Uterus (tissue), 2 donors: ENCODE measurements around the gene IL1RAPL2.

Experiments
- POLR2A ChIP-seq, 2 donors: fragments of 450-650 bp; IDR thresholded peaks; one replicate each; pipeline ENCODE4 v1.6.1; 2016; ENCODE audit warnings: antibody characterized with exemption in 2 of 2, mild to moderate bottlenecking in 1 of 2, moderate library complexity in 1 of 2
- TF ChIP-seq, protein P1 (sequence below), 4 experiments: fragments of 200-600 bp in 2 of 4; fragments of 450-650 bp in 2 of 4; sonication (generic) in 2 of 4; IDR thresholded peaks; one replicate each; pipeline ENCODE4 v1.5.1; 2016 to 2019; ENCODE audit warnings: antibody characterized with exemption in 4 of 4, mild to moderate bottlenecking in 2 of 4, moderate library complexity in 1 of 4

DNA sequence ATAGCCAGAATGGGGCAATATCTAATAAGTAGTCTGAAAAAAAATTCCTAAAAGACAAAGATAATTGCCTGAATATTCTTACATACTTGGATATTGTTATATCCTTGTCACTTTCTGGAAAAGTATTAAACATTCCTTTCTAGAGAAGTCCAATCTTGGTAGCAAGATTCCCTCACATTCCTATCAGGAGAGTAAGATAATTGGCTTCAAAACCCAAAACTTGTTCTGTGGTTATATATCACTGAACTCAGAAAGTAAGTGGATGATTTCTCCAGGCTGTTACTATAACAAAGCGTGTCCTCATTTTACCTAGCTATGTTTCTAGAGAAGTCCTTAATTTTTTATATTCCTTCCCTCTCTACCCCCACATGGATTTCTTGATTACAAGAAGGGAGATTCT lies 700.5 kb downstream of the IL1RAPL2 start:
- no peak for TF ChIP-seq POLR2A (IDR thresholded peaks at IDR 0.05)
- TF ChIP-seq, protein P1, sequence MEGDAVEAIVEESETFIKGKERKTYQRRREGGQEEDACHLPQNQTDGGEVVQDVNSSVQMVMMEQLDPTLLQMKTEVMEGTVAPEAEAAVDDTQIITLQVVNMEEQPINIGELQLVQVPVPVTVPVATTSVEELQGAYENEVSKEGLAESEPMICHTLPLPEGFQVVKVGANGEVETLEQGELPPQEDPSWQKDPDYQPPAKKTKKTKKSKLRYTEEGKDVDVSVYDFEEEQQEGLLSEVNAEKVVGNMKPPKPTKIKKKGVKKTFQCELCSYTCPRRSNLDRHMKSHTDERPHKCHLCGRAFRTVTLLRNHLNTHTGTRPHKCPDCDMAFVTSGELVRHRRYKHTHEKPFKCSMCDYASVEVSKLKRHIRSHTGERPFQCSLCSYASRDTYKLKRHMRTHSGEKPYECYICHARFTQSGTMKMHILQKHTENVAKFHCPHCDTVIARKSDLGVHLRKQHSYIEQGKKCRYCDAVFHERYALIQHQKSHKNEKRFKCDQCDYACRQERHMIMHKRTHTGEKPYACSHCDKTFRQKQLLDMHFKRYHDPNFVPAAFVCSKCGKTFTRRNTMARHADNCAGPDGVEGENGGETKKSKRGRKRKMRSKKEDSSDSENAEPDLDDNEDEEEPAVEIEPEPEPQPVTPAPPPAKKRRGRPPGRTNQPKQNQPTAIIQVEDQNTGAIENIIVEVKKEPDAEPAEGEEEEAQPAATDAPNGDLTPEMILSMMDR (IDR thresholded peaks at IDR 0.05): no peak
